C4-2B (cell line): ENCODE results near the gene AGXT2.

Experiments
- H3K27ac ChIP-seq: fragments of 450-650 bp; 2 replicates; pipeline ENCODE4 v1.5.1; 2017
- ZFX ChIP-seq: fragments of 450-650 bp; IDR thresholded peaks from 2 replicates; pipeline ENCODE4 v1.6.1; 2017
- TF ChIP-seq, protein P1 (sequence below): fragments of 450-650 bp; conservative IDR thresholded peaks from 2 replicates; pipeline ENCODE4 v1.5.1; 2017; ENCODE audit warnings: mild to moderate bottlenecking

Gene AGXT2

DNA sequence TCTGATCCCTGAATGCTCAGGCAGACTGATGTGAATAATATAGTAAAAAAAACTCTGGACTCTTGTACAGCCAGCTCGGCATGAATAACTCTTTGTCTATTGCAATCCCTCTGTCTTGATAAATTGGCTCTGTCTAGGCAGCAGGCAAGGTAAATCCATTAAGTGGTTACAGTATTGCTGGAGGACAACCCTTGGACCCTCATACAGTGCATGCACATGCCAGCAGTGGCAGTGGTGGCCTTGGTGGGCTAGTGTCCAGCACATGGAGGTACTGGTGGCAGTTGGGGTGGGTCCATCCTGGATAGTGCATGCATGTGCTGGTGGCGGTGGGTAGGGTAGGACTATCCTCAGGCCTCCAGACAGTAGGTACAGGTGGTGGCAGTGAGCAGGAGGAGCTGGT, 79.5 kb downstream of the AGXT2 start:
- TF ChIP-seq, protein P1, sequence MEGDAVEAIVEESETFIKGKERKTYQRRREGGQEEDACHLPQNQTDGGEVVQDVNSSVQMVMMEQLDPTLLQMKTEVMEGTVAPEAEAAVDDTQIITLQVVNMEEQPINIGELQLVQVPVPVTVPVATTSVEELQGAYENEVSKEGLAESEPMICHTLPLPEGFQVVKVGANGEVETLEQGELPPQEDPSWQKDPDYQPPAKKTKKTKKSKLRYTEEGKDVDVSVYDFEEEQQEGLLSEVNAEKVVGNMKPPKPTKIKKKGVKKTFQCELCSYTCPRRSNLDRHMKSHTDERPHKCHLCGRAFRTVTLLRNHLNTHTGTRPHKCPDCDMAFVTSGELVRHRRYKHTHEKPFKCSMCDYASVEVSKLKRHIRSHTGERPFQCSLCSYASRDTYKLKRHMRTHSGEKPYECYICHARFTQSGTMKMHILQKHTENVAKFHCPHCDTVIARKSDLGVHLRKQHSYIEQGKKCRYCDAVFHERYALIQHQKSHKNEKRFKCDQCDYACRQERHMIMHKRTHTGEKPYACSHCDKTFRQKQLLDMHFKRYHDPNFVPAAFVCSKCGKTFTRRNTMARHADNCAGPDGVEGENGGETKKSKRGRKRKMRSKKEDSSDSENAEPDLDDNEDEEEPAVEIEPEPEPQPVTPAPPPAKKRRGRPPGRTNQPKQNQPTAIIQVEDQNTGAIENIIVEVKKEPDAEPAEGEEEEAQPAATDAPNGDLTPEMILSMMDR: no peak
- TF ChIP-seq ZFX: no peak

DNA sequence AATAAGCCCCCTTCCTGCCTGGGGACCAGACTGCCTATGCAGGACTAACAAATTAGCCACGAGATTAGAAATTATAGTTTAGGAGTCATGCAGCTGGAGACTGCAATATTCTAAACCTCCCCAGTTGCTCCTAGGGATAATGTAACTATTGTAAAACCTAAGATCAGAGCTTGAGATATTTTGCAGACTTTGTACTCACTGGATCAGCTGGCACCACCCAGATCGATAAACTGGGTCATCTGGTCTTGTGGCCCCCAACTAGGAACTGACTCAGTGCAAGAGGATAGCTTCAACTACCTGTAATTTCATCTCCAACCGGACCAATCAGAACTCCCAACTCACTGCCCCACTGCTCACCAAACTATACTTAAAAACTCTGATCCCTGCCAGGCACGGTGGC, 80.2 kb downstream of the AGXT2 start:
- no peak overlapping the region for H3K27ac ChIP-seq
- TF ChIP-seq ZFX: no peak
- TF ChIP-seq, protein P1: no peak

More for the DNA sequence above, 79.5 kb downstream of the AGXT2 start:
- H3K27ac ChIP-seq: no peak overlapping the region

DNA sequence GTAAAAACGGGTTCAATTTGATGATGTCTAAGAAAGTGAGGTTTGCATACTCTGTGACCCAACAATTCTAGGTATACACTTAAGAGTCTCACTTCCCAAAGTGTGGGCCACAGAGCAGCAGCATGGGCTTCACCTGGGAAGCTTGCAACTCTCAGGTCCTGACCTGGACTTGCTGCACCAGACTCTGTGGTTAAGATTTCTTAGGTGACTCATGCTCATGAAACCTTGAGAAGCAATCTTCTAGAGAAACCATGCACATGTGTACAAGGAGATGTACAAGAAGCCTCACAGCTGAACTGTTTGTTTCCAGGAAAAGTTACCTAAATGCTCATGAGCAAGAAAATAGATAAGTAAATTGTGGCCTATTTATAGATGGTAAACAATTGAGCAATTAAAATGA, 88.4 kb downstream of the AGXT2 start:
- TF ChIP-seq, protein P1: no peak
- no peak for TF ChIP-seq ZFX

DNA sequence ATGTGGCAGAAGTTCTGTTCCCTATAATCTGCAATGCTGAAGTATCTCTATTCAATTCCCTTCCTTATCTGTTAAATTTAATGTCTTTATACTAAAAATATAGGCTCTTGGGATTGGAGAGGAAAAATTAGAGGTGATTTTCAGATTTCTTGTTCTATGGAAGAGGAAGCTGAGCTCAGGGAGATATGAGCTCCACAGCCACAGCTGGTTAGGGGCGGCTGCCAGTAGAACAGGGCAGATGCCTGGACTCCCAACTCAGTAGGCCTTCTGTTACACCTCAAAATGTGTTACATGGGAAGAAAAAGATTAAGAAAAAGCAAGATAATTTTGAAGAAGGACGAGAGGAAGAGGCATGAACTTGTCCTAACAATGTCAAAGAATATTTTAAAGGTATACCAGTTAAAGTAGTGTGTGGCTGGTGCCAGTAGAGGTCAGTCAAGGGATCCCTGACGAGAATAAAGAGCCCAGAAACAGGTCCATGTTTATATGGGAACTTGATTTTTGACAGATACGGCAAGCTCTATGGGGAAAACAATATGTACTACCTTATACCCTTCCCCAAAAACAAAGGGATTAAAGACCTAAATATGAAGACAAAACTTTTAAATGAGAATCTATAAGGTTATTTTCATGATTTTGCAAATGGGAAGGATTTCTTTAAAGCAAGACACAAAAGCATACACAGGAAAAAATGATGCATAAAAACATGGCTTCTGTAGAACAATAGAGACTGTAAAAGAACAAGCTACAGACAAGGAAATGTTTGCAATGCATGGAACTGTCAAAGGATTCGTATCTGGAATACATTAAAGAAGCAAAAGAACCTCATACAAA, 89.7 kb downstream of the AGXT2 start:
- TF ChIP-seq, protein P1: peak; percentile 82
- no peak for TF ChIP-seq ZFX
- H3K27ac ChIP-seq: no peak overlapping the region

More for the DNA sequence above, 88.4 kb downstream of the AGXT2 start:
- no peak overlapping the region for H3K27ac ChIP-seq

DNA sequence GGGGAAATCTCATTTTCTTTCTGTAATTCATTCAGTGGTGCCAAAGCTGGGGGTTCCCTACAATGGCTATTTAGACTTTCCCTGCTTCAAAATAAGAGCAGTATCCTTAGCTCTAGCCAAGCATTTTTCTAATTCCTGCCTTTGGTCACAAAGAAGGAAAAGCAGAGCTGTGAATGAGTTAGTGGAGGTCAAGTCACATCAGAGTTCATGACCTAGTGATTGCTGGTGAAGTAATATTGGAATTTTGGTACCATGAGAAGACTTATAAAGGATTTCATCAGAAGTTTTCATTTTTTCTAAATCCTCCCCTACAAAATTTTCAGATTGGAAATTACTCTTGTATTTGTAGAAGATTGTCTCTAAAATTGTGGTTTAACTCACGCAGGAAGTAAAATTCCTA, 90.4 kb downstream of the AGXT2 start:
- TF ChIP-seq, protein P1: no peak
- no peak for TF ChIP-seq ZFX
- no peak overlapping the region for H3K27ac ChIP-seq
